BLaER1 (cell line): ENCODE measurements around the gene IMPG1.

Experiments
- H3K27ac ChIP-seq: shearing (Covaris generic); formaldehyde crosslinking; 2 replicates; pipeline ENCODE4 v1.8.1; 2022
- H3K27me3 ChIP-seq: shearing (Covaris generic); formaldehyde crosslinking; 2 replicates; pipeline ENCODE4 v1.8.1; 2022
- H3K36me3 ChIP-seq: shearing (Covaris generic); formaldehyde crosslinking; 2 replicates; pipeline ENCODE4 v1.8.1; 2022
- H3K4me1 ChIP-seq: shearing (Covaris generic); formaldehyde crosslinking; 2 replicates; pipeline ENCODE4 v1.8.1; 2022
- H3K4me2 ChIP-seq: shearing (Covaris generic); formaldehyde crosslinking; 2 replicates; pipeline ENCODE4 v1.8.1; 2022
- H3K4me3 ChIP-seq: shearing (Covaris generic); formaldehyde crosslinking; 2 replicates; pipeline ENCODE4 v1.8.1; 2022
- H3K9ac ChIP-seq: shearing (Covaris generic); formaldehyde crosslinking; 2 replicates; pipeline ENCODE4 v1.8.1; 2022
- H3K9me3 ChIP-seq: shearing (Covaris generic); formaldehyde crosslinking; 2 replicates; pipeline ENCODE4 v1.8.1; 2022
- H4K20me1 ChIP-seq: shearing (Covaris generic); formaldehyde crosslinking; 2 replicates; pipeline ENCODE4 v1.8.1; 2022
- Cebpa-rat ChIP-seq: shearing (Covaris generic); IDR thresholded peaks from 2 replicates; pipeline ENCODE4 v1.8.1; 2022

The IMPG1 gene

DNA sequence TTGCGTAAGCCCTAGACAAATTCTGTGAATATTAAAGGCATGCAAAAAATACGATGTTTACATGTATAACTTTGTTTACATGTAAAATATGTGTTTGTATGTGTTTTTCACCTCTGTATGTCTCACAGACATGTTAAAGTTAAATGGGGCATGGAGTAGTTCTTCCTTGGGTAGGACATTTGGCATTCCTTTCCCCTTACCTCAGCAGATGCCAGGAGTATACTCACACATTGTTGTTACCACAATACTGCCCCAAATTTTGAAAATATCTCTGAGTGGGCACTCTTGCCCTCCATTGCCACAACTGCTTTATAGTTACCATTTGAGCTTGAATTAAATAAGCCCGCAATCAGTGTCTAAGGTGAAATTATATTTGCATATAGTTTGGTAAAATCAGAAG is 175.9 kb downstream of the IMPG1 start:
- no peak overlapping the region for H3K4me3 ChIP-seq
- TF ChIP-seq Cebpa-rat: no peak
- no peak overlapping the region for H3K27ac ChIP-seq
- H3K9ac ChIP-seq: no peak overlapping the region
- no peaks in the 10 kb centered on the region for H3K36me3 ChIP-seq
- H3K27me3 ChIP-seq: no peaks in the 10 kb centered on the region
- no peaks in the 10 kb centered on the region for H4K20me1 ChIP-seq
- no peak overlapping the region for H3K4me2 ChIP-seq
- no peaks in the 10 kb centered on the region for H3K4me1 ChIP-seq
- H3K9me3 ChIP-seq: no peaks in the 10 kb centered on the region

- Histone ChIP-seq H3K4me2 (no peak overlapping the region), H3K27ac (no peak overlapping the region), H3K9ac (no peak overlapping the region), H3K36me3 (no peaks in the 10 kb centered on the region), H3K4me3 (no peak overlapping the region), H3K27me3 (no peaks in the 10 kb centered on the region), H3K4me1 (no peaks in the 10 kb centered on the region), H3K9me3 (no peaks in the 10 kb centered on the region), H4K20me1 (no peaks in the 10 kb centered on the region)
- TF ChIP-seq Cebpa-rat: no peak
These were observed 178.7 kb downstream of the IMPG1 start for GRCh38 chr6:75893776-75894152.

- no peaks in the 10 kb centered on the region for H4K20me1 ChIP-seq
- no peaks in the 10 kb centered on the region for H3K36me3 ChIP-seq
- H3K4me3 ChIP-seq: no peak overlapping the region
- no peak overlapping the region for H3K4me2 ChIP-seq
- H3K27me3 ChIP-seq: no peaks in the 10 kb centered on the region
- H3K27ac ChIP-seq: no peak overlapping the region
- TF ChIP-seq Cebpa-rat: no peak
- H3K4me1 ChIP-seq: no peaks in the 10 kb centered on the region
- no peaks in the 10 kb centered on the region for H3K9me3 ChIP-seq
- no peak overlapping the region for H3K9ac ChIP-seq
These were observed 179.2 kb downstream of the IMPG1 start for GRCh38 chr6:75893058-75893775.

GRCh38 chr6:75892384-75892783 is 180.1 kb downstream of the IMPG1 start:
- no peak overlapping the region for H3K4me2 ChIP-seq
- H4K20me1 ChIP-seq: no peaks in the 10 kb centered on the region
- H3K27me3 ChIP-seq: no peaks in the 10 kb centered on the region
- no peaks in the 10 kb centered on the region for H3K4me1 ChIP-seq
- no peaks in the 10 kb centered on the region for H3K9me3 ChIP-seq
- no peak for TF ChIP-seq Cebpa-rat
- H3K36me3 ChIP-seq: no peaks in the 10 kb centered on the region
- H3K27ac ChIP-seq: no peak overlapping the region
- H3K9ac ChIP-seq: no peak overlapping the region
- no peak overlapping the region for H3K4me3 ChIP-seq

GRCh38 chr6:75884822-75885221 is 187.6 kb downstream of the IMPG1 start:
- H3K27me3 ChIP-seq: no peaks in the 10 kb centered on the region
- no peak overlapping the region for H3K4me2 ChIP-seq
- no peak overlapping the region for H3K4me3 ChIP-seq
- H3K9ac ChIP-seq: no peak overlapping the region
- H3K9me3 ChIP-seq: no peaks in the 10 kb centered on the region
- H3K36me3 ChIP-seq: no peaks in the 10 kb centered on the region
- H3K4me1 ChIP-seq: no peaks in the 10 kb centered on the region
- no peaks in the 10 kb centered on the region for H4K20me1 ChIP-seq
- TF ChIP-seq Cebpa-rat: no peak
- no peak overlapping the region for H3K27ac ChIP-seq

DNA sequence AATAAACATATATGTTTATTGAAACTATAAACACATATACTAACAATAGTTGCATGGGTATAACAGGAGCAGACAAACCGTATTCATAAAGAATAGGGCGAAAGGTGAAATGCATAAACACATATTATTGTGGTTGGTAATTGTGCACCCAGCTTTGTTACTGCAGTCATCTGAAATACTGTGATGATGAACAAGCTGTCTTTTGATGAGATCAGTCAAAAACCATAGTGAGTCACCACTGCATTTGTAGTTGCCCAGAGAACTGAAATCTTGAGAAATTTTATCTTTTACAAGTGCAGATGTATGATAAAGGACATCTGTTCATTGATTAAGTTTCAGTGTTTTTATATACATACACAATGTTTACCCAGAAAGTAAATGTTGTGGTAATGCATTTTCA is 189.7 kb downstream of the IMPG1 start:
- Histone ChIP-seq H3K27ac (no peak overlapping the region), H3K36me3 (no peaks in the 10 kb centered on the region), H4K20me1 (no peaks in the 10 kb centered on the region), H3K9ac (no peak overlapping the region), H3K9me3 (no peaks in the 10 kb centered on the region), H3K4me1 (no peaks in the 10 kb centered on the region), H3K27me3 (no peaks in the 10 kb centered on the region), H3K4me2 (no peak overlapping the region), H3K4me3 (no peak overlapping the region)
- TF ChIP-seq Cebpa-rat: no peak

- TF ChIP-seq Cebpa-rat: no peak
- no peaks in the 10 kb centered on the region for H3K9me3 ChIP-seq
- no peaks in the 10 kb centered on the region for H3K4me1 ChIP-seq
- H3K4me3 ChIP-seq: no peak overlapping the region
- no peaks in the 10 kb centered on the region for H3K27me3 ChIP-seq
- H3K36me3 ChIP-seq: no peaks in the 10 kb centered on the region
- no peak overlapping the region for H3K9ac ChIP-seq
- H3K27ac ChIP-seq: no peak overlapping the region
- H3K4me2 ChIP-seq: no peak overlapping the region
- H4K20me1 ChIP-seq: no peaks in the 10 kb centered on the region
These were observed 192.2 kb downstream of the IMPG1 start for GRCh38 chr6:75880305-75880704.

DNA sequence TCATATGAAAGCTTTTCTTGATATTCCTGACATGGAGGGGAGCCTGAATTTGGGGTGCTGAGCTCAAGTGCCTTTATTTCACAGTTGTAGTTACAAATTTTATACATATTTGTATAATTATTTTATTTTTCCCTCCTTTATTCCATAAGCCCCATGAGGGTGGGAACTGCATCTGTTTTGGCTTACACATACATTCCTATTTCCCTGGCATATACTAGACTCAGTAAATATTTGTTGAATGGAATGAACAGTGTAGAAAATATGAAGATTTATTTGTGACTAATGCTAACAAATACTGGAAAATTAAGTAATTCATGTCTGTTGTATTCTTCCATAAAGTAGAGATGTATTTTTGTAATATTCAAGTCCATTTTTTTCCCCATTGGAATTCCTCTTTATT is 196.3 kb downstream of the IMPG1 start:
- no peak for TF ChIP-seq Cebpa-rat
- H3K36me3 ChIP-seq: no peaks in the 10 kb centered on the region
- H3K9me3 ChIP-seq: no peaks in the 10 kb centered on the region
- H3K4me2 ChIP-seq: no peak overlapping the region
- no peaks in the 10 kb centered on the region for H4K20me1 ChIP-seq
- no peak overlapping the region for H3K4me3 ChIP-seq
- no peaks in the 10 kb centered on the region for H3K4me1 ChIP-seq
- H3K9ac ChIP-seq: no peak overlapping the region
- no peak overlapping the region for H3K27ac ChIP-seq
- no peaks in the 10 kb centered on the region for H3K27me3 ChIP-seq

GRCh38 chr6:75874224-75874623 is 198.2 kb downstream of the IMPG1 start:
- no peaks in the 10 kb centered on the region for H3K27me3 ChIP-seq
- no peaks in the 10 kb centered on the region for H3K36me3 ChIP-seq
- no peaks in the 10 kb centered on the region for H4K20me1 ChIP-seq
- no peak overlapping the region for H3K27ac ChIP-seq
- no peak overlapping the region for H3K4me3 ChIP-seq
- no peaks in the 10 kb centered on the region for H3K4me1 ChIP-seq
- H3K4me2 ChIP-seq: no peak overlapping the region
- H3K9ac ChIP-seq: no peak overlapping the region
- no peak for TF ChIP-seq Cebpa-rat
- H3K9me3 ChIP-seq: no peaks in the 10 kb centered on the region
